HG02642 (cell line): ENCODE measurements around the gene OGFRL1.
"Not testable (repeated sequence)": the region's sequence is repeated elsewhere in the genome, so short reads cannot be mapped to it uniquely, and the experiment has no call there.

Experiments used
- ATAC-seq: cut with Tn5 transposase; IDR thresholded peaks from one replicate; pipeline ENCODE4 v1.9.1; 2021; ENCODE audit warnings: mild to moderate bottlenecking; ENCODE audit not compliant: unreplicated experiment, poor library complexity

The OGFRL1 gene

DNA sequence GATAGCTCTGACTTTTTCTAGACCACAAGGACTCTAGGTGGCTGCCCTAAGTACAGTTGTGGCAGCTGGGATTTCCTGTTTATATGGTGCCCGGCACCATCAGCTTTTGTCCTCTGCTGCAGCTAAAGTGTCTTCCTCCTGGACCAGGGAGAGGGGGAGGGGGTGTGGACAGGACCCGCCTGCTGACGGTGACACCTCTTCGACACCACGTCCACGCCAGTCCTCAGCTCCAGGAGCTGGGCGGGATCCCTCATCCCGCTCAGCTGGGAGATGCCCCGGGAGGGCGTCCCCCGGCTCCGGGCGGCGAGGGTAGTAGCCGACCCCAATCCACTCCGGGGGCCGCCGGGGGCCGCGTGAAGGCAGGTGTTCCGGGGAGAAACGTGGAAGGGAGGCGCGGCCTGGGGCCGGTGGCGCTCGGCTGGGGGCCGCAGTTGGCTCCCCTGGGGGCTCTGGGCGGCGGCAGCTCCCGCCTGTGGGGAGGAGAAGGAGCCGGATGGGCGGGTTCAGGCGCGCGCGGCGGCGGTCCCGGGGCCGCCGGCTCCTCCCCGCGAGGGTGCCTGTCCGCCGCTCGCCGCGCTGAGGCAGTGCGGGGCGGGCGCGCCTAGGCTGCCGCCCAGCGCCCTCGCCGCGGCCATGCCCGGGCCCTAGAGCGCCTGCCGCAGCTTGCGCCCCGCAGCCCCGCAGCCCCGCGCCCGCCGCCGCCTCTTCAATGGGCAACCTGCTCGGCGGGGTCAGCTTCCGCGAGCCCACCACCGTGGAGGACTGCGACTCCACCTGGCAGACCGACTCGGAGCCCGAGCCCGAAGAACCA lies at the start of gene OGFRL1:
Gene OGFRL1 (plus strand): TSS at position 584 of the 811 bp plus-strand sequence. CDS start 126 bp downstream, at position 710.
- ATAC-seq = peak; percentile 91

DNA sequence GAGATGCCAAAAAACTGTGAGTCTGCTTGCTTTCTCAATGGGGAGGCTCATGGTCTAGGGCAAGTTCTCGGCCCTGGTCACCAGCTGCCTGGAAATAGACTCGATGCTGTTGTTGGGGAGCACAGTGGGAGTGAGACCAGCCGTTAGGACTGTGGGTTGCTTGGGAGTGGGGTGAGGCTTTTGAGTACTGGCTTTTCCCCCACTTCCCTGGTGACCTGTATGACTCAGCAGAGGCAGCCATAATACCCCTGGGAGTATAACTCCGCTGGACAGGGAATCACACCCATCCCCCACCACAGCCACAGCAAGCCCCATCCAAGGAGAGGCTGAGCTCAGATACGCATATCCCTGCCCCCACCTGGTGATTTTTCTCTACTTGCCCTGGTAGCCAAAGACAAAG lies 48.9 kb upstream of the OGFRL1 start:
- ATAC-seq = no peak

DNA sequence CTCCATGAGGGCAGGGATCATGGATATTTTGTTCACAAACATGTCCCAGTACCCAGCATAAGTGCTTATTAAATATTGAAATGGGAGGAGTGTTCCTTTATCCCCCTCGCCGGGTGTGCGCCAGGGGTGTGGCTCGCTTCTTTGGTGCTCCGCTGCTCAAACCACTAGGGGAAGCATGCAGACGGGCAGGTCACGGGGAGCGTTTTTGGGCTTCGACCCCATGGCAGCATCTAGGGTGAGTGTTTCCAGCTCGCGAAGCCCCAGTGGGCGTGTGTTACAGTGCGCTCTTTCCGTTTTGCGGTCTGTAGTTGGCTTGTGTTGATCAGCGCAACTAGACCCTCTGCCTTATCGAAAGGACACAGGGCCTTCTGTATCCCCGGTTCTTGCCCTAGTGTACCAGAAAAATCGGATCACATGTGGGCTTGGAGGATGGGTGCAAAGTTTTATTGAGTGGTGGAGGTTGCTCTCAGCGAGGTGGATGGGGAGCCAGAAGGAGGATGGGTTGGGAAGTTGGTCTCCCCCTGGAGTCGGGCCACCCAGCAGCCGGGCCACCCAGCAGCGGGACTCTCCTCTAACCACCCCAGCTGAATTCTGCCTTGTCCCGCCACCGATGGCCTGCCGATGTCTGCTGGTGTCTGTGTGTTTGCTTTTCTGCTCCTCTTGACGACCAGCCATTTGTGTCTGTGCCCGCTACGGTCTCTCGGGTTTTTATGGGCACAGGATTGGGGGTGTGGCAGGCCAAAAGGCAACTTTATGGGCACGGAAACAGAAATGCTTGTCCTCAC lies 43.2 kb upstream of the OGFRL1 start:
- ATAC-seq = no peak

DNA sequence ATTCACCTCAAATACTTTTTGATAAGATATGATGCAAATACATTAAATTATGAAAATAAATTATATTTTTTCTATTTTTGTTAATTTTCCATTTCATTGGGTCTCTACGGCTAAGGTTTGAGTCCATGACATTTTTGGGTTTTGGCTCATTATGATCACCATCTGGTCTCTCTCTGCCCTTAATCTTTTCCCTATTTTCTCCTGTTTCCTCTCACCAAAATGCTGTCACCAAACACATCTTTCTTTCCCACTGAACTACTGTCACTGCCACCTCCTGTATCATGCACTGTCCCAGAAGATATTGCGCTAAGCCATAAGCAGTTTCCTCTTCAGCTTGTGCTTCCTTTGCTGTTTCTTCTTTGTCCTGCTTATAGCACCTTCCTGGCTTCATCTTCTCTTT lies 42.0 kb upstream of the OGFRL1 start:
- no peak for ATAC-seq

DNA sequence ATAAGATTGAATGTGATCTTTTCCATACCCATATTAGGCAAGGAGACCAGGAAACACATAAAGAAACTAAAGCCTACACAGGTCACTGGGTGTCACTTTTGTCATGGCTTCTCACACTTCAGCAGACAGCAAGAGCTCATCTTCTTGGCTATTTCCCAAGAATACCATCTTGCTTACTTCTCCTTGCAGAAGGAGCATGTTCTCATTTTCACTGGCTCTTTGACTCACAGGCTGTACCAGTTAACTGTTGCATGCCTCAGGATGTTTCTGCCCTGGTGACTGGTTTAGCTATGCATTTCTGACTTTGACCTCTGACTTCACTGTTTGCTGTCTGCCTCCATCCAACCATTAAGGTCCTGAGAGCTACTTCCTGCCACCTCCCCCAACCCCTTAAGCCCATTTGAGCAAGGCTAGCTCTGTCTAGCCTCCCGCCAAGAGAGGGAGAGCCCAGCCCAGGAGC lies 40.3 kb upstream of the OGFRL1 start:
- ATAC-seq = peak; percentile 77

DNA sequence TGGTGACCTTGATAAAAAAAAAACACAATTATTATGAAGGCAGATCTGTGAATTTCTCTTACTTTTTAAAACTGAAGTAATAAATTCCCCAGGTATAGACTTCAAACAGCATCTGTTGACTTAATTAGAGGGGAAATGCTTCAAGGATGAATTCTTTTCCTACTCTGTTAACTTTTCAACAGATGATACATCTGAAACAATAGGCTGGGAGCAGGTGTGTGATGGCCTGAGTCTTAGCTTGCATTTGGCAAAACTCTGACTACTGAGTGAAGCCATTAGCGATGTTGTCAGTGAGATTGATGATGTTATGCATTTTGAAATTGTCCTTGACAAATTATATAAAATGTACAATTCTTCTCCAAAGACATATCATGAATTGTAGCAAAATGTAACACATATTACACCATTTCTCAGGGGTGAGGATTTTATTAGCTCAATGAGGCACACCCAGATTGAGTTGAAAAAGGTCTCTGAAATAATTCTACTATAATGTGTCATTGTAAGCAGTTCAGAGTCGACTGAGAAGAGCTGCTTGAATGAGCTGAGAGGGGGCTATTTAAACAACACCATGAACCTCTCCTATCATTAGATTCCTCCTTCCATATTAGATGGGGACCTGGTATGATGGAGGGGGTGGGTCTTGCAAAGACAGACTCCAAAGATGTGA lies 39.6 kb upstream of the OGFRL1 start:
- no peak for ATAC-seq

DNA sequence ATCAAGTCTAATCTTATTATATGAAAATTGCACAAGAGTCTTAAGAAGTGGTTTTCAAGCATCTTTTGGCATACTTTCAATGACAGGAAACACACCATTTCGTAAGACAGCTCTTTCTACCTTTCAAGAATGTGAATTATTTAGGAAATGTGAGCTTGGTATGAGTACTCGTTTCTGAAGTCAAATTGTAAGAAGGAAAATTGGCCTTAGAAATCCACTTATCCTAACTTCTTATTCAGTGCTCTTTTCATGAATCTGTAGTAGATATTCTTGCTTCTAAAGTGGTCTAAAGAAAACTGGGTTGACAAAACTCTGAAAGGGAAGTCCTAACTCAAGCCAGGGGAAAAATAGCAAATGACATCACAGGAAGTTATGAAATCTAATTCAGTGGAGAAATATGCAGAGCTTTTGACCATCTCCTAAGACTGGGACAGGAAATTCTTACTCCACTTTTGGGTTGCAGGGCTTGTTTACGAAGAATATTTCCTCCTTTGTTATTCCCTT lies 38.5 kb upstream of the OGFRL1 start:
- ATAC-seq = no peak

DNA sequence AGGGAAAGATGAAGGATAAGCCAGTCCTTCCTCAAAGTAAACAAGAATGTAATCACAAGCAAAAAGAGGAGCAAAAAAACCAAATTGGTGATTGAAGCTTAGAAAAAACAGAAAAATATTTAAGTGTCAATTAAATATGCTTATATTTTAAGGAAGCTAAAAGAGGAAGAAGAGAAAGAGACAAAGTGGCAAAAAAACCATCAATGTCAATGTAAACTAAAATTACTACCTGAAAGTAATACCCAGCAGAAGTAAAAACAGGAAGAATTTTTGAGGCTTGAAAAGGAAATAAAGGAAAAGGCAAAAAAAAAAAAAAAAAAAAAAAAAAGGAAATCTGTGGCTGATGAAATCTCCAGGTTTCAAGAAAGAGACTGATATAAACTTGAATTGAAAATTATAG lies 36.2 kb upstream of the OGFRL1 start:
- no peak for ATAC-seq

DNA sequence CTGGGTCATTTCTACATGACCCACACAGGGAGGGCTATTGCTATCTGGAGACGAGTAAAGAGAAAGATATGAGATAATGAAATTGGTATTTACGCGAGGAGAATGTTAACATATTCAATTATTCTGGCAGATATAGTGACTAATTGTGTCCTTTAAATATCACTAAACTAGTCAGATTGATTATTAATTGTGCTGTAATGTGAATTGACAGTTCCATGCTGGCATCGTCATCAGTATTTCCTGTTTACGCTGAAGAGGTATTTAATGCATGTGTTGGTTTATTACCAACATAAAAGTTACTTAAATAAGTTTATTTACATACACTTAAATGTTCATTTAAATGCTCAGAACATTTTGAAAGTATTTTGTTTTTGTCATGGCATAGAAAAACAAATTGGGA lies 35.7 kb upstream of the OGFRL1 start:
- ATAC-seq = no peak

DNA sequence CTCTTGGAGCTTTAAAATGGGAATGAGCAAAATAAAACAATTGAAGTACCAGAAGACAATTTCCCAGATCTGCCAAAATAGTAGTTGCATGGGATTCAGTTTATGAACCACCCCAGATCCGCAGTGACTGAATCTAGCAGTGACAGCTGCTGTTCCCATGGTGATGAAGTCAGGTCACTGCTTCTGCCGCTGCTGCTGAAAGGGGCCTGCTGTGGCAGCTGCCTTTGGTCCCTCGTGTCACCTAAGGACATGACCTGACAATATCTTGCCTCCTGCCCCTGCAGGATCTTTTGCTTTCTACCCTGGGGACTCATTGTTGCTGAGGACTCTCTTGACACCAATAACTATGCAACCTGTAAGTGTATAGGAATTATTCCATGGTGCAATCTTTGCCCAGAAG lies 34.3 kb upstream of the OGFRL1 start:
- no peak for ATAC-seq

DNA sequence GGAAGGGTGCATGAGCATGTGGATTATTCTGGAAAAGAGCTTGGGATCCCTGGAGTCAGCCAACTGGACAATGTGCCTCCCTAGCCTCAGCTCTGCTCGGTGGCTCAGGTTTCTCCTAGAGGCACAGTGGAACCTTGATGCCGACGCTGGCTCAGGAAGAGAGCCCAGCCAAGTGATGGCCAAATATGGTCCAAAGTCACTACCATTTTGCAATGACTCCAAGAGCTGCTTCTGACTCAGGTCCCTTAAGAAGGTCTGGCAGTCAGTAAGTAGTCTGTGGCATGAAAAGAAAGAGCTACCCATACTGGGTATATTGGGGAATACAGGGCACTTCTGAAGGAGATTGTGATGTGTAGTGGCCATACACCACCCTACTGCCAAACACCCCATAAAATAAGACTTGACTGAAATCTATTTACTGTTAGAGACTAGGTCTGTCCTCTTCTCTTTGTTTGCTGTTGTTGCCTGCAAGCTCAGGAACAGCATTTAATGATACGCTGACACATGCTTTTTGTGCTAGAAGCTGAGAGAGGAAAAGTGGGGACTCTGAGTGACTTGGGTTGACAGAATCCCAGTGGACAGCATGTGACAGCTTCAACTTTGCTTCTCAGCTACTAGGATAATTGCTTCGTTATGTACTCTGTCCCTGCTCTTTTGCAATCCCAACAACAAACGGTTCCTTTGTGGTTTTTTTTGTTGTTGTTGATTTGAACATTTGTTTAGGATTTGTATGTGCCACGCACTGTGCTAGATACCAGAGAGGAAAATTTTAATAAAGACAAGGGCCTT lies 30.3 kb upstream of the OGFRL1 start:
- no peak for ATAC-seq

DNA sequence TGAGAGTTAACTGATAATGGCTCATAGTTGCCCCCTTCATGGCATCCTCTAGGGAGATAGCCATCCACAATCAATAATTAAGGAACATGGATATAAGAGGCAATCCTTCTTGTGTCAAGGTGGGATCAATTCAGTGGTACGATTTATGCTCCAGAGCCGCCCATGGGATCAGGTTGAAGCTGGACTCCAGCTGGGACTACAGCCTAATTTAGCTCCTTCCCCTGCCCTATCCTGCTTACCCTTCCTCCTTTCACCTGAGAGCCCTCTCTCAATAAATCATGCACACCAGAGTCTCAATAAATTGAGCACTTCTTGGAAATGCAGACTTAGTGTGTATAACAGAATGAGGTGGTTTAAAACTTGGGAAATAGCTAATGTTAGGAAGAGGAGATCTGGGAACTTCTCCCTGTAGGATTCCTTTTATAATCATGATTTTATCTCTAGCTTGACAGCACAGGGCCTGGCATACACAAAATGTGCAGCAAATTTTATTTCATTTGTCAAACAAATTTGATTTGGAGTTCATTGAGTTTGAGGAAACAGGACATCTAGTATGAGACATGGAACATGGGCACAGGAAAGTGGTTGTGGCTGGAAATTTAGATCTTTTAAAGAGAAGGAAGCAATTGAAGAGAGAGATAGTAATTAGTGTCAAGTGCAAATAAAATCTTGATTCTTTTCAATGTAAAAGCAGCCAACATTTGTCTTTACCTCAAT lies 28.6 kb upstream of the OGFRL1 start:
- no peak for ATAC-seq

DNA sequence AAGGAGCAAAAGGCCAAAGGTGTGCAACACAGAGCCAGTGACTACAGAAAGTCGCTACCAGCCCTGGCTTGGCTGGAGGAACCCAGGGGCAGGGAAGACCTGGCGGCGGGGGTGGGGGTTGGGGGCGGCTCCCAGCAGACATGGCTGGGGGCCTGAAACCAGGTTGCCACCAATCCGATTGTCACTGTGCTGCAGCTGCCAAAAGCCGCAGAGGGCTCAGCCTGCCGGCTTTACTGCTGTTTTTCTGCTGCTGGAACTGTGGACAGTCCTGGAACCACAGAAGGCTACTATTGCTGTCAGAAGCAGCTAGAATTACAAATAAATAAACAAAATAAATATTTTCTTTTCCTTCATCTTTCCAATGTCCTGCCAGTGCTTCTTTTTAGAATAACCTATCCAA lies 25.7 kb upstream of the OGFRL1 start:
- no peak for ATAC-seq

DNA sequence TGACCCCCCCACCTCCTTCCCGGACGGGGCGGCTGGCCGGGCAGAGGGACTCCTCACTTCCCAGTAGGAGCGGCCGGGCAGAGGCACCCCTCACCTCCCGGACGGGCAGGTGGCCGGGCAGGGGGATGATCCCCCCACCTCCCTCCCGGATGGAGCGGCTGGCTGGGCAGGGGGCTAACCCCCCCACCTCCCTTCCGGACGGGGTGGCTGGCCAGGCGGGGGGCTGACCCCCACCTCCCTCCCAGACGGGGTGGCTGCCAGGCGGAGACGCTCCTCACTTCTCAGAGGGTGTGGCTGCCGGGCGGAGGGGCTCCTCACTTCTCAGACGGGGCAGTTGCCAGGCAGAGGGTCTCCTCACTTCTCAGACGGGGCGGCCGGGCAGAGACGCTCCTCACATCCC lies 22.2 kb upstream of the OGFRL1 start:
- not testable (repeated sequence) for ATAC-seq

DNA sequence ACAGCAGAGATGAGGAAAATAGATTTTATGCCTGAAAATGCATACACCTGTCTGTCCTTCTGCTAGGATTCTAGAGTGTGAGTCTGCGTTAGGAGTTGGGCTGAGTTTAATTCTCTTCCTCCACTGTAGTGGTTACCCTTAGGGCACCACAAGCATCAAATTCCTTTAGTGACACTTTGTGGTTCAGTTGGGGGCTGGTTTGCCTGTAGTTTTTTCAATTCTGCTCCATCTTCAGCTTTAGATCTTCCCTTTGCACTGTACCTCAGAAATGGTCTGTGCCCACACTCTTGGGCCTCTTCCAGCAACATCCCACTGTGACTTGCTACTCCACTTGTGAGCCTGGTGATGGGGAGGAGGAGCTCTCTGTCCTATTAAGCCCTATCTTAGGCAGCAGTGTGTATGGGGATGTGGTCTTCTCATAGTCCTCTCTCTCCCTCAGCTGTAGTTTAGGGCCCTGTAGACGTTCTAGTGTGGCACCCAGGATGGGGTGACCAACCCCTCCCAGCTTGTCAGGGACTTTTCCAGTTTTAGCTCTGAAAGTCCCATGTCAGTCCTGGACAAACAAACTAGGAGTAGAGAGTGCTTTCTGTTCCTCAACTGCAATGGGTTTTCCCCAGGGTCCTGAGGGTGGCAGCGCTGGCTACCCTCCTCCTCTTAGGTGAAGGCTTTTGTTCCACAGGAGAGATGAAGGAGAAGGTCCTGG lies 19.7 kb upstream of the OGFRL1 start:
- peak; percentile 86 for ATAC-seq

DNA sequence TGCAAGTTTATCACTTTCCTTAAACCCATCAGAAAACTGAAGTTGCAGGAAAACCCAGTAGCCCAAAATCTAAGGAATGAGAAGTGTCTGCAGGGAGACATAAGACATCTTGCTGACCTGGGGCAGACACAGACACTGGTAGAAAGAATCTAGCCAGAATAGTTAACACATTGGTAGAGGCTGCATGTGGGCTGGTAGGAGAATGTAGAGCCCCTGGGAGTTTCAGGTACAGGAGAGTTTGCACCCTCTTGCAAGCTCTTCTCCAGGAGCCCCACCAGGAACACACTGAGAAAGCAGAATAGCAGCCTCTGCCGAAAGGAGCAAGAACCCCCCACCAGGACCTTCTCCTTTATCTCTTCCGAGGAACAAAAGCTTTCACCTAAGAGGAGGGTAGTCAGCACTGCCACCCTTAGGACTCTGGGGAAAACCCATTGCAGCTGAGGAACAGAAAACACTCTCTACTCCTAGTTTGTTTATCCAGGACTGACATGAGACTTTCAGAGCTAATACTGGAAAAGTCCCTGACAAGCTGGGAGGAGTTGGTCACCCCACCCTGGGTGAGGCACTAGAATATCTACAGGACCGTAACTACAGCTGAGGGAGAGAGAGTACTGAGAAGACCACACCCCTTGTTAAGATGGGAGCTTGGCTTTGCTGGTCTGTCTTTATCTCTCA lies 10.5 kb upstream of the OGFRL1 start:
- ATAC-seq = peak; percentile 72

DNA sequence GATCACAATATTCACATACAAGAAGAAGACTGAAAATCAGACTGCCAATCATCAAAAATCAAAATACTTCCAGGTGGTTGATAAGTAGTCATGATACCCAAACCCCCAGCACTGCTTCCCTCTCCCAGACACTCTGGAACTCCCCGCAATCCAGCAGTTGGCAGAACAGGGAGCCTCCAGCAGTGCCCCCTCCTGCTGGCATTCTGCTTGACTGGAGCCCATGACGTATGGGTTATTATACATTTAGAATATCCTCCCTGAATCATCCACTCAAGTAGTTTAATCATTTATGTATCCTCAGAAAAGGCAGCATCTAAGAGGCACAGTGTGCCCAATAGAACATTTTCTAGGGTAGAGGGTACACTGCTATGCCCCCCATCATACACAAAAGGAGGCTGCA lies 9.3 kb upstream of the OGFRL1 start:
- ATAC-seq = no peak

DNA sequence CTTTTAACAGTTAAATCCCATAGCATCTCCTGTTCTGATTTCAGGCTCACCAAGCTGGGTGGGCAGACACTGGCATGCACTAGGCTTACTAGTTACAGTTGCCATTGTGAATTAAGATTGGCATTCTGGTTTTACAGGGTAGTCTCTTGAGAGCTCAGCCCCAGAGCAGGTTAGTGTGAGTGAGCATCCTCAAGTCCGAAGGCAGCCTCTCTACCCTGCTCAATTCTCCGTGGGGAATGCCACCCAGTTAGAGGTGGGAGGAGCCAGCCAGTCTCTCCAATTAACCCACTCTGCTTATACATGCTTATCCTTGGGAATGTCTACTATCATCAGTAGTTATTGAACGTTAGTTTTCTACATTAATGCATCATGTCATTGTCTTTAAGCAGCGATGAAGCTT lies 8.9 kb upstream of the OGFRL1 start:
- no peak for ATAC-seq
